ACC112 (cell line): ENCODE measurements around the gene RNF207.

Experiments used
- H2AFZ ChIP-seq: fragments of 200-600 bp; sonication (generic); one replicate; pipeline ENCODE4 v1.6.0; 2017; ENCODE audit warnings: antibody characterized with exemption, low read length; ENCODE audit not compliant: unreplicated experiment
- H3K27ac ChIP-seq: fragments of 200-600 bp; sonication (generic); 2 replicates; pipeline ENCODE4 v1.5.1; 2014; ENCODE audit warnings: low read depth, mild to moderate bottlenecking, antibody characterized with exemption, low read length, moderate library complexity
- H3K27me3 ChIP-seq: fragments of 200-600 bp; sonication (generic); 2 replicates; pipeline ENCODE4 v1.6.1; 2014; ENCODE audit warnings: mild to moderate bottlenecking, antibody characterized with exemption, low read length, moderate library complexity, mixed read lengths; ENCODE audit not compliant: insufficient read depth
- H3K36me3 ChIP-seq: fragments of 200-600 bp; sonication (generic); 2 replicates; pipeline ENCODE4 v1.6.1; 2016; ENCODE audit warnings: mild to moderate bottlenecking, antibody characterized with exemption, low read length, moderate library complexity, mixed read lengths; ENCODE audit not compliant: insufficient read depth
- H3K4me1 ChIP-seq: fragments of 200-600 bp; sonication (generic); one replicate; pipeline ENCODE4 v1.6.1; 2016; ENCODE audit warnings: low read length, mixed read lengths; ENCODE audit not compliant: insufficient read depth, unreplicated experiment, control insufficient read depth
- H3K4me3 ChIP-seq: fragments of 200-600 bp; sonication (generic); 2 replicates; pipeline ENCODE4 v1.5.1; 2014; ENCODE audit warnings: mild to moderate bottlenecking, low read depth, low read length
- H3K79me2 ChIP-seq: fragments of 200-600 bp; sonication (generic); one replicate; pipeline ENCODE4 v1.6.0; 2016; ENCODE audit warnings: low read length; ENCODE audit not compliant: control insufficient read depth, unreplicated experiment, insufficient read depth

Gene RNF207

GRCh38 chr1:6174621-6175410 is 31.1 kb upstream of the RNF207 start:
- no peaks in the 10 kb centered on the region for H3K79me2 ChIP-seq
- no peaks in the 10 kb centered on the region for H3K4me1 ChIP-seq
- no peak overlapping the region for H3K4me3 ChIP-seq
- H2AFZ ChIP-seq, result no peak overlapping the region
- H3K27ac ChIP-seq, result no peak overlapping the region
- peaks cover 69% of the 10 kb centered on the region for H3K27me3 ChIP-seq
- no peaks in the 10 kb centered on the region for H3K36me3 ChIP-seq

- Histone ChIP-seq H3K27ac (no peak overlapping the region), H2AFZ (no peak overlapping the region), H3K79me2 (no peaks in the 10 kb centered on the region), H3K27me3 (peaks cover 73% of the 10 kb centered on the region), H3K36me3 (no peaks in the 10 kb centered on the region), H3K4me3 (no peak overlapping the region), H3K4me1 (no peaks in the 10 kb centered on the region)
Measured at GRCh38 chr1:6175411-6175828, 30.5 kb upstream of the RNF207 start.

GRCh38 chr1:6176779-6177178 is 29.1 kb upstream of the RNF207 start:
- Histone ChIP-seq H3K27me3 (peaks cover 73% of the 10 kb centered on the region), H3K4me1 (peaks cover 12% of the 10 kb centered on the region), H3K27ac (no peak overlapping the region), H3K36me3 (no peaks in the 10 kb centered on the region), H2AFZ (no peak overlapping the region), H3K79me2 (no peaks in the 10 kb centered on the region), H3K4me3 (no peak overlapping the region)

- peaks cover 63% of the 10 kb centered on the region for H3K27me3 ChIP-seq
- H3K27ac ChIP-seq, result no peak overlapping the region
- peaks cover 12% of the 10 kb centered on the region for H3K4me1 ChIP-seq
- H2AFZ ChIP-seq, result no peak overlapping the region
- H3K79me2 ChIP-seq, result no peaks in the 10 kb centered on the region
- no peaks in the 10 kb centered on the region for H3K36me3 ChIP-seq
- H3K4me3 ChIP-seq, result no peak overlapping the region
Measured at GRCh38 chr1:6177681-6178380, 28.1 kb upstream of the RNF207 start.

- peak overlapping the region; percentile 24; the same call in 1 of the 2 replicates for H3K4me3 ChIP-seq
- H3K27ac ChIP-seq, result no peak overlapping the region
- H3K4me1 ChIP-seq, result peaks cover 23% of the 10 kb centered on the region
- no peaks in the 10 kb centered on the region for H3K36me3 ChIP-seq
- no peaks in the 10 kb centered on the region for H3K79me2 ChIP-seq
- H2AFZ ChIP-seq, result no peak overlapping the region
- H3K27me3 ChIP-seq, result peaks cover 60% of the 10 kb centered on the region
Measured at GRCh38 chr1:6178751-6179563, 27.0 kb upstream of the RNF207 start.

- H3K27ac ChIP-seq, result no peak overlapping the region
- no peaks in the 10 kb centered on the region for H3K36me3 ChIP-seq
- H2AFZ ChIP-seq, result no peak overlapping the region
- H3K27me3 ChIP-seq, result peaks cover 53% of the 10 kb centered on the region
- no peak overlapping the region for H3K4me3 ChIP-seq
- H3K4me1 ChIP-seq, result peaks cover 23% of the 10 kb centered on the region
- H3K79me2 ChIP-seq, result no peaks in the 10 kb centered on the region
Measured at GRCh38 chr1:6179564-6180175, 26.2 kb upstream of the RNF207 start.

- Histone ChIP-seq H3K4me3 (peak within 1 kb of the TSS; percentile 28; the same call in 1 of the 2 replicates), H3K27ac (no peak within 1 kb of the TSS), H3K4me1 (peaks cover 28% of the 10 kb centered on the region), H3K27me3 (peaks cover 47% of the 10 kb centered on the region), H3K79me2 (no peaks in the 10 kb centered on the region), H3K36me3 (no peaks in the 10 kb centered on the region), H2AFZ (no peak within 1 kb of the TSS)
Measured at GRCh38 chr1:6180268-6180706, 25.6 kb upstream of the RNF207 start, which contains the start of gene CHD5. CHD5 (minus strand) TSS chr1:6180321; CDS start chr1:6180023, 298 bp downstream.

GRCh38 chr1:6180707-6181311 is 25.1 kb upstream of the RNF207 start:
- Histone ChIP-seq H3K4me1 (peaks cover 31% of the 10 kb centered on the region), H3K79me2 (no peaks in the 10 kb centered on the region), H3K27me3 (peaks cover 43% of the 10 kb centered on the region), H3K4me3 (0 out of 2 replicates have a peak overlapping the region, but pooled peaks have one; percentile 28), H3K27ac (no peak overlapping the region), H3K36me3 (no peaks in the 10 kb centered on the region), H2AFZ (no peak overlapping the region)

GRCh38 chr1:6181347-6181770 is 24.6 kb upstream of the RNF207 start:
- H3K27me3 ChIP-seq, result peaks cover 38% of the 10 kb centered on the region
- H3K4me3 ChIP-seq, result peak overlapping the region; percentile 28
- H3K79me2 ChIP-seq, result no peaks in the 10 kb centered on the region
- H3K36me3 ChIP-seq, result no peaks in the 10 kb centered on the region
- H2AFZ ChIP-seq, result no peak overlapping the region
- no peak overlapping the region for H3K27ac ChIP-seq
- H3K4me1 ChIP-seq, result peaks cover 31% of the 10 kb centered on the region
